ENCODE data around the gene WDFY2. TPM values are rescaled to one million over a fixed set of nuclear protein-coding genes. Genes with fewer than 3 reads are reported as not detected.

Gene WDFY2
- total and polyA plus RNA-seq, 9 donors = 5.4 to 17.9 (median 12.6) TPM

DNA sequence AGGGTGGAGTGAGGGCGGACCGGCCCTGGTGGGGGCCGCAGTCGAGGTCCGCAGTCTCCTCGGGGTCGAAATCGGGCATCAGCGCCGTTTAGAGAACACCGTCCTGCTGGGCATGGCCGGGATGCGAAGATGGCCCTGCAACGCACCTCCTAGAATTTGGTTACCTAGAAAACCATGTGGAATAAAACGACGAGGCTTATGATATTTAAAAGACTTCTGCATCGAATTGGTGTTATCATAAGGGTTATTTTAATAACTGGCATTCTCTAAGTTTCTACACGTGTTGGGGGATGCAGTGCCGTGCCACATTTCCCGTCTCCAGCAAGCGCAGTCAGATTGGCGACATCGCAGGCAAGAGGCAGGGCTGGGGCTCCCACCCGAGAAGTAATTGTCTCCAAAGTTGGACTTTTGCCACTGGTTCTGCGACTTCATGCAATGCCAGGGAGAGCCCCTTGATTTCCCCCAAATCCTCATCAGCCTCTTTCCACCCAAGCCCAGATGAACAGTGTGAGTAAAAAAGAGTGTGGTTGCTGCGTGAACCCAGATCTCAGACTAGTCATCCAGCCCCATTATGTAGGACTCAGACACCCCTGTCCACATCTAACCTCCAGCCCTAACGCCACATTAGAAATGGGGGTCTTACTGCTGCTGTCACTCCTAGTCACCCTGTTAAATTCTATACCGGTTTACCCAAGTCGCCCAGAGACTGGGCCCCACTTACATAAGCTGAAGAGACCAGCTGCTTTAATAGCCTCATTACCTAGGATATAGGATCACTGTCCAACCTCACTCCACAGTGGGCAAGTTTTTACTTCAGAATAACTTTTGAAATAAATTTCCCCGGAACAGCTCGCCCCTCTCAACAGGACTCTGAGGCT lies 220.3 kb downstream of the WDFY2 start:
- H3K27me3 ChIP-seq = no peaks in the 10 kb centered on the region
- peaks cover 22% of the 10 kb centered on the region for H3K4me1 ChIP-seq (ENCODE audit: insufficient read depth)
- intact Hi-C loops (cut with DNase I) = loop anchor here in 3 of 4 donors (1.0 to 10.0 kb wide), 5 partner anchors 70 to 352 kb away; partner anchors contain the start of genes WDFY2 (in 3 of the 3) and INTS6 (in 2 of the 3)

DNA sequence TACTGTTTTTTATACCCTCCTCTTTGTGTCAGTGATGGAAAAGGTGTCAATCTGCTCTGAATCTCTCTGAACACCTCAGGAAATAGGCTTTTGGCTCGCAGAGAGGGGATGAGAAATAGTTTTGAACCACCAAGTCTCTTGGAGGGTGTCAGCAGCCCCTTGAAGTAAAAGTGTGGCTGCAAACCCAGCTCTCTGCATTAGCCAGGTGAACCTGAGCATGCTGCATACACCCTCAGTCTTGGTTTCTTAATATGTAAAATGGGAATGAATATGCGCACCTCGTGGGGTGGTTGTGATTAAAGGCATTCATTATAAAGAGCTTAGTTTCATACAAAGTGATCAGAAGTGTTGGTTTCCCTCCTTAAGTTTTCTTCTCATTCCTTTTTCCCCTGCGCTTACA lies 221.1 kb downstream of the WDFY2 start:
- H3K27me3 ChIP-seq = no peaks in the 10 kb centered on the region
- H3K27ac ChIP-seq = peak overlapping the region; percentile 100
- intact Hi-C loops (cut with DNase I) = loop anchor here in 3 of 4 donors (10.0 kb wide), 3 partner anchors 71 to 351 kb away; partner anchors contain the start of genes WDFY2 (in 3 of the 3) and INTS6 (in 1 of the 3)
- DNase-seq = no peak
- H3K9me3 ChIP-seq = no peaks in the 10 kb centered on the region
- no peaks in the 10 kb centered on the region for H3K36me3 ChIP-seq
- H3K4me3 ChIP-seq = no peak overlapping the region
- WGBS, 3 donors = 87 to 91% (median 88%) methylated on average over 4 of the region's 4 CpGs
- H3K4me1 ChIP-seq (ENCODE audit: insufficient read depth) = peaks cover 21% of the 10 kb centered on the region
- TF ChIP-seq, protein P1, sequence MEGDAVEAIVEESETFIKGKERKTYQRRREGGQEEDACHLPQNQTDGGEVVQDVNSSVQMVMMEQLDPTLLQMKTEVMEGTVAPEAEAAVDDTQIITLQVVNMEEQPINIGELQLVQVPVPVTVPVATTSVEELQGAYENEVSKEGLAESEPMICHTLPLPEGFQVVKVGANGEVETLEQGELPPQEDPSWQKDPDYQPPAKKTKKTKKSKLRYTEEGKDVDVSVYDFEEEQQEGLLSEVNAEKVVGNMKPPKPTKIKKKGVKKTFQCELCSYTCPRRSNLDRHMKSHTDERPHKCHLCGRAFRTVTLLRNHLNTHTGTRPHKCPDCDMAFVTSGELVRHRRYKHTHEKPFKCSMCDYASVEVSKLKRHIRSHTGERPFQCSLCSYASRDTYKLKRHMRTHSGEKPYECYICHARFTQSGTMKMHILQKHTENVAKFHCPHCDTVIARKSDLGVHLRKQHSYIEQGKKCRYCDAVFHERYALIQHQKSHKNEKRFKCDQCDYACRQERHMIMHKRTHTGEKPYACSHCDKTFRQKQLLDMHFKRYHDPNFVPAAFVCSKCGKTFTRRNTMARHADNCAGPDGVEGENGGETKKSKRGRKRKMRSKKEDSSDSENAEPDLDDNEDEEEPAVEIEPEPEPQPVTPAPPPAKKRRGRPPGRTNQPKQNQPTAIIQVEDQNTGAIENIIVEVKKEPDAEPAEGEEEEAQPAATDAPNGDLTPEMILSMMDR (IDR thresholded peaks at IDR 0.05) = no peak

More for the DNA sequence above, 220.3 kb downstream of the WDFY2 start:
- DNase-seq = peak in 4 of 5 donors; percentile 57 to 70 (median 66)
- no peaks in the 10 kb centered on the region for H3K9me3 ChIP-seq
- 28 to 33% (median 28%) methylated on average over 26 to 31 of the region's 31 CpGs for WGBS, 3 donors
- peak overlapping the region; percentile 100 for H3K27ac ChIP-seq
- no peaks in the 10 kb centered on the region for H3K36me3 ChIP-seq
- TF ChIP-seq EP300 (IDR thresholded peaks at IDR 0.05) (peak; percentile 0), POLR2A (IDR thresholded peaks at IDR 0.05) (no peak)
- TF ChIP-seq, protein P1 (IDR thresholded peaks at IDR 0.05) = no peak
- peak overlapping the region; percentile 68 for H3K4me3 ChIP-seq

- intact Hi-C loops (cut with DNase I) = loop anchor here in 3 of 4 donors (10.0 kb wide), 3 partner anchors 71 to 351 kb away; partner anchors contain the start of genes WDFY2 (in 3 of the 3) and INTS6 (in 1 of the 3)
- DNase-seq = no peak
- no peak for TF ChIP-seq POLR2A (IDR thresholded peaks at IDR 0.05)
- TF ChIP-seq EP300 (IDR thresholded peaks at IDR 0.05) = no peak
- TF ChIP-seq, protein P1 (IDR thresholded peaks at IDR 0.05) = no peak
- Histone ChIP-seq H3K27ac (no peak overlapping the region), H3K36me3 (no peaks in the 10 kb centered on the region), H3K27me3 (no peaks in the 10 kb centered on the region), H3K4me3 (no peak overlapping the region), H3K9me3 (no peaks in the 10 kb centered on the region), H3K4me1 (ENCODE audit: insufficient read depth) (peaks cover 15% of the 10 kb centered on the region)
- 87 to 90% (median 89%) methylated on average over 2 of the region's 2 CpGs for WGBS, 3 donors
Observed at GRCh38 chr13:51805925-51806324, 221.7 kb downstream of the WDFY2 start.

GRCh38 chr13:51806566-51806965 lies 222.3 kb downstream of the WDFY2 start:
- no peak for DNase-seq
- Histone ChIP-seq H3K9me3 (no peaks in the 10 kb centered on the region), H3K4me1 (ENCODE audit: insufficient read depth) (peaks cover 14% of the 10 kb centered on the region), H3K4me3 (no peak overlapping the region), H3K27me3 (no peaks in the 10 kb centered on the region), H3K36me3 (no peaks in the 10 kb centered on the region), H3K27ac (no peak overlapping the region)
- TF ChIP-seq EP300 (IDR thresholded peaks at IDR 0.05) (no peak), POLR2A (IDR thresholded peaks at IDR 0.05) (no peak)
- TF ChIP-seq, protein P1 (IDR thresholded peaks at IDR 0.05) = no peak
- WGBS, 3 donors = 58 to 61% (median 60%) methylated on average over 2 of the region's 2 CpGs
- intact Hi-C loops (cut with DNase I) = loop anchor here in 3 of 4 donors (10.0 kb wide), 3 partner anchors 72 to 352 kb away; partner anchors contain the start of genes WDFY2 (in 3 of the 3) and INTS6 (in 1 of the 3)
